ENCODE data around the gene FAM120A. TPM values are rescaled to one million over a fixed set of nuclear protein-coding genes. Genes with fewer than 3 reads are reported as not detected.
"Not testable (repeated sequence)": the region's sequence is repeated elsewhere in the genome, so short reads cannot be mapped to it uniquely, and the experiment has no call there.

Gene FAM120A
- total RNA-seq, 1 donor from 2014 or later: 57.7 TPM

GRCh38 chr9:93508207-93508606, 56.7 kb downstream of the FAM120A start:
- peaks cover 60% of the 10 kb centered on the region for H4K20me1 ChIP-seq (ENCODE audit: insufficient read depth, low read length)
- H3K27ac ChIP-seq (ENCODE audit: low read depth, low read length): no peak overlapping the region
- FAIRE-seq (no peak), DNase-seq (ENCODE audit: low read depth) (no peak)
- Mint-ChIP-seq H3K36me3 (ENCODE audit: low read depth, unreplicated experiment) (peaks cover 12% of the 10 kb centered on the region), H3K4me3 (ENCODE audit: unreplicated experiment) (no peak overlapping the region), H3K27me3 (ENCODE audit: low read depth, unreplicated experiment) (no peaks in the 10 kb centered on the region), H3K4me1 (ENCODE audit: low read depth, unreplicated experiment) (peaks cover 4% of the 10 kb centered on the region), H3K9me3 (ENCODE audit: unreplicated experiment) (peaks cover 2% of the 10 kb centered on the region), H3K27ac (ENCODE audit: unreplicated experiment) (no peak overlapping the region)
- no peaks in the 10 kb centered on the region for H3K4me1 ChIP-seq (ENCODE audit: insufficient read depth, low read length)
- H3K36me3 ChIP-seq (ENCODE audit: insufficient read depth, low read length): no peaks in the 10 kb centered on the region
- no peak for TF ChIP-seq EZH2 (IDR thresholded peaks at IDR 0.05; ENCODE audit: insufficient read depth, low read length)
- TF ChIP-seq CTCF (IDR thresholded peaks at IDR 0.05; ENCODE audit: insufficient read depth, low read depth, low read length): no peak
- no peak overlapping the region for H2AFZ ChIP-seq (ENCODE audit: low read depth, low read length)
- no peak overlapping the region for H3K4me2 ChIP-seq (ENCODE audit: low read length)
- H3K9me3 ChIP-seq (ENCODE audit: insufficient read depth, low read depth, low read length): no peaks in the 10 kb centered on the region
- no peaks in the 10 kb centered on the region for H3K27me3 ChIP-seq (ENCODE audit: insufficient read depth, low read length)
- no peak overlapping the region for H3K4me3 ChIP-seq (ENCODE audit: insufficient read depth, low read depth, low read length)
- peaks cover 92% of the 10 kb centered on the region for H3K79me2 ChIP-seq (ENCODE audit: insufficient read depth, low read length)
- H3K9ac ChIP-seq (ENCODE audit: low read length): no peak overlapping the region

GRCh38 chr9:93509084-93509483, 57.6 kb downstream of the FAM120A start:
- Histone ChIP-seq H3K4me1 (ENCODE audit: insufficient read depth, low read length) (no peaks in the 10 kb centered on the region), H3K4me3 (ENCODE audit: insufficient read depth, low read depth, low read length) (no peak overlapping the region), H3K36me3 (ENCODE audit: insufficient read depth, low read length) (no peaks in the 10 kb centered on the region), H2AFZ (ENCODE audit: low read depth, low read length) (no peak overlapping the region), H4K20me1 (ENCODE audit: insufficient read depth, low read length) (peaks cover 65% of the 10 kb centered on the region), H3K27ac (ENCODE audit: low read depth, low read length) (no peak overlapping the region), H3K79me2 (ENCODE audit: insufficient read depth, low read length) (peaks cover 93% of the 10 kb centered on the region), H3K9ac (ENCODE audit: low read length) (no peak overlapping the region), H3K9me3 (ENCODE audit: insufficient read depth, low read depth, low read length) (no peaks in the 10 kb centered on the region), H3K4me2 (ENCODE audit: low read length) (no peak overlapping the region), H3K27me3 (ENCODE audit: insufficient read depth, low read length) (no peaks in the 10 kb centered on the region)
- Mint-ChIP-seq H3K36me3 (ENCODE audit: low read depth, unreplicated experiment) (peaks cover 15% of the 10 kb centered on the region), H3K9me3 (ENCODE audit: unreplicated experiment) (peaks cover 2% of the 10 kb centered on the region), H3K4me3 (ENCODE audit: unreplicated experiment) (no peak overlapping the region), H3K27ac (ENCODE audit: unreplicated experiment) (no peak overlapping the region), H3K27me3 (ENCODE audit: low read depth, unreplicated experiment) (no peaks in the 10 kb centered on the region), H3K4me1 (ENCODE audit: low read depth, unreplicated experiment) (peaks cover 4% of the 10 kb centered on the region)
- FAIRE-seq (no peak), DNase-seq (ENCODE audit: low read depth) (no peak)
- TF ChIP-seq EZH2 (IDR thresholded peaks at IDR 0.05; ENCODE audit: insufficient read depth, low read length) (no peak), CTCF (IDR thresholded peaks at IDR 0.05; ENCODE audit: insufficient read depth, low read depth, low read length) (no peak)

- H3K36me3 ChIP-seq (ENCODE audit: insufficient read depth, low read length): no peaks in the 10 kb centered on the region
- DNase-seq (ENCODE audit: low read depth) (no peak), FAIRE-seq (no peak)
- Mint-ChIP-seq H3K27me3 (ENCODE audit: low read depth, unreplicated experiment) (no peaks in the 10 kb centered on the region), H3K9me3 (ENCODE audit: unreplicated experiment) (peaks cover 2% of the 10 kb centered on the region), H3K4me1 (ENCODE audit: low read depth, unreplicated experiment) (peaks cover 4% of the 10 kb centered on the region), H3K27ac (ENCODE audit: unreplicated experiment) (no peak overlapping the region), H3K4me3 (ENCODE audit: unreplicated experiment) (peak overlapping the region; percentile 4), H3K36me3 (ENCODE audit: low read depth, unreplicated experiment) (peaks cover 17% of the 10 kb centered on the region)
- H3K27me3 ChIP-seq (ENCODE audit: insufficient read depth, low read length): no peaks in the 10 kb centered on the region
- no peak overlapping the region for H3K4me2 ChIP-seq (ENCODE audit: low read length)
- TF ChIP-seq CTCF (IDR thresholded peaks at IDR 0.05; ENCODE audit: insufficient read depth, low read depth, low read length): no peak
- no peak for TF ChIP-seq EZH2 (IDR thresholded peaks at IDR 0.05; ENCODE audit: insufficient read depth, low read length)
- no peak overlapping the region for H3K4me3 ChIP-seq (ENCODE audit: insufficient read depth, low read depth, low read length)
- no peaks in the 10 kb centered on the region for H3K9me3 ChIP-seq (ENCODE audit: insufficient read depth, low read depth, low read length)
- peaks cover 93% of the 10 kb centered on the region for H3K79me2 ChIP-seq (ENCODE audit: insufficient read depth, low read length)
- no peak overlapping the region for H2AFZ ChIP-seq (ENCODE audit: low read depth, low read length)
- H3K4me1 ChIP-seq (ENCODE audit: insufficient read depth, low read length): no peaks in the 10 kb centered on the region
- peaks cover 71% of the 10 kb centered on the region for H4K20me1 ChIP-seq (ENCODE audit: insufficient read depth, low read length)
- no peak overlapping the region for H3K27ac ChIP-seq (ENCODE audit: low read depth, low read length)
- H3K9ac ChIP-seq (ENCODE audit: low read length): no peak overlapping the region
These were observed 58.6 kb downstream of the FAM120A start for GRCh38 chr9:93510041-93510440.

- DNase-seq (ENCODE audit: low read depth); H3K9me3 Mint-ChIP-seq (ENCODE audit: unreplicated experiment); H3K4me3 ChIP-seq (ENCODE audit: insufficient read depth, low read depth, low read length); H3K27ac Mint-ChIP-seq (ENCODE audit: unreplicated experiment); H3K27ac ChIP-seq (ENCODE audit: low read depth, low read length); H3K27me3 Mint-ChIP-seq (ENCODE audit: low read depth, unreplicated experiment); H3K4me2 ChIP-seq (ENCODE audit: low read length); H3K9ac ChIP-seq (ENCODE audit: low read length); H3K27me3 ChIP-seq (ENCODE audit: insufficient read depth, low read length); H3K4me3 Mint-ChIP-seq (ENCODE audit: unreplicated experiment); H3K4me1 ChIP-seq (ENCODE audit: insufficient read depth, low read length); H3K9me3 ChIP-seq (ENCODE audit: insufficient read depth, low read depth, low read length); H2AFZ ChIP-seq (ENCODE audit: low read depth, low read length); H3K4me1 Mint-ChIP-seq (ENCODE audit: low read depth, unreplicated experiment); FAIRE-seq; H3K36me3 ChIP-seq (ENCODE audit: insufficient read depth, low read length): not testable (repeated sequence)
- Histone ChIP-seq H4K20me1 (ENCODE audit: insufficient read depth, low read length) (peaks cover 62% of the 10 kb centered on the region), H3K79me2 (ENCODE audit: insufficient read depth, low read length) (peaks cover 82% of the 10 kb centered on the region)
- peaks cover 15% of the 10 kb centered on the region for H3K36me3 Mint-ChIP-seq (ENCODE audit: low read depth, unreplicated experiment)
These were observed 59.7 kb downstream of the FAM120A start for GRCh38 chr9:93511228-93511627.
